SK-N-SH treated with all-trans-retinoic acid at 6 μM for 48 hours (cell line): ENCODE data around the gene FGF5.
A peak's percentile ranks its signal among the peaks of the same experiment; 100 is the strongest.

ENCODE experiments used
- ATAC-seq: fragments of 200-7000 bp; cut with Tn5 transposase; 3 replicates; pipeline ENCODE4 v1.9.1; 2020; ENCODE audit warnings: mild to moderate bottlenecking, moderate library complexity
- ARNTL ChIP-seq: fragments of 450-650 bp; formaldehyde crosslinking; IDR thresholded peaks from 2 replicates; pipeline ENCODE4 v1.5.0; 2020; ENCODE audit warnings: low read depth, mild to moderate bottlenecking, moderate library complexity, borderline replicate concordance
- BACH2 ChIP-seq: fragments of 250-450 bp; sonication (Bioruptor Pico); IDR thresholded peaks from 2 replicates; pipeline ENCODE4 v1.9.0; 2021; ENCODE audit warnings: mild to moderate bottlenecking, borderline replicate concordance
- CSDC2 ChIP-seq: fragments of 250-450 bp; sonication (Bioruptor Pico); IDR thresholded peaks from 2 replicates; pipeline ENCODE4 v1.5.0; 2020; ENCODE audit warnings: mild to moderate bottlenecking, moderate library complexity
- CSRNP3 ChIP-seq: fragments of 250-450 bp; sonication (Bioruptor Pico); IDR thresholded peaks from 2 replicates; pipeline ENCODE4 v1.5.1; 2021; ENCODE audit warnings: mild to moderate bottlenecking, moderate library complexity
- ESRRG ChIP-seq: fragments of 250-450 bp; sonication (Bioruptor Pico); IDR thresholded peaks from 2 replicates; pipeline ENCODE4 v1.6.1; 2021; ENCODE audit warnings: mild to moderate bottlenecking
- GLIS3 ChIP-seq: fragments of 250-450 bp; sonication (Bioruptor Pico); IDR thresholded peaks from 2 replicates; pipeline ENCODE4 v1.5.0; 2020; ENCODE audit warnings: mild to moderate bottlenecking, moderate library complexity
- ISL1 ChIP-seq: fragments of 250-450 bp; sonication (Bioruptor Pico); IDR thresholded peaks from 2 replicates; pipeline ENCODE4 v2.1.2; 2022; ENCODE audit warnings: mild to moderate bottlenecking, moderate library complexity
- OSR1 ChIP-seq: fragments of 250-450 bp; sonication (Bioruptor Pico); IDR thresholded peaks from 2 replicates; pipeline ENCODE4 v1.8.0; 2022; ENCODE audit warnings: moderate library complexity, mild to moderate bottlenecking, inconsistent platforms
- PATZ1 ChIP-seq: fragments of 250-450 bp; sonication (Bioruptor Pico); IDR thresholded peaks from 2 replicates; pipeline ENCODE4 v1.8.0; 2020; ENCODE audit warnings: mild to moderate bottlenecking, moderate library complexity, borderline replicate concordance
- POU6F1 ChIP-seq: fragments of 250-450 bp; sonication (Bioruptor Pico); IDR thresholded peaks from 2 replicates; pipeline ENCODE4 v1.8.0; 2021; ENCODE audit warnings: low read depth, mild to moderate bottlenecking, moderate library complexity, borderline replicate concordance
- PPARA ChIP-seq: fragments of 250-450 bp; sonication (Bioruptor Pico); IDR thresholded peaks from 2 replicates; pipeline ENCODE4 v1.5.0; 2020; ENCODE audit warnings: mild to moderate bottlenecking, borderline replicate concordance
- RARB ChIP-seq: fragments of 250-450 bp; sonication (Bioruptor Pico); IDR thresholded peaks from 2 replicates; pipeline ENCODE4 v1.8.0; 2021; ENCODE audit warnings: mild to moderate bottlenecking, moderate library complexity
- SNAI2 ChIP-seq: fragments of 250-450 bp; sonication (Bioruptor Pico); IDR thresholded peaks from 2 replicates; pipeline ENCODE4 v1.5.0; 2020; ENCODE audit warnings: mild to moderate bottlenecking, moderate library complexity
- TCF4 ChIP-seq: fragments of 250-450 bp; sonication (Bioruptor Pico); IDR thresholded peaks from 2 replicates; pipeline ENCODE4 v1.8.0; 2021; ENCODE audit warnings: mild to moderate bottlenecking, moderate library complexity, borderline replicate concordance
- TSHZ2 ChIP-seq: fragments of 250-450 bp; sonication (Bioruptor Pico); IDR thresholded peaks from 2 replicates; pipeline ENCODE4 v1.5.0; 2020; ENCODE audit warnings: mild to moderate bottlenecking, moderate library complexity
- ZC3H10 ChIP-seq: fragments of 250-450 bp; sonication (Bioruptor Pico); IDR thresholded peaks from 2 replicates; pipeline ENCODE4 v1.5.1; 2021; ENCODE audit warnings: mild to moderate bottlenecking, moderate library complexity
- ZFP3 ChIP-seq: fragments of 250-450 bp; sonication (Bioruptor Pico); IDR thresholded peaks from 2 replicates; pipeline ENCODE4 v1.5.0; 2020; ENCODE audit warnings: mild to moderate bottlenecking, moderate library complexity
- ZFP30 ChIP-seq: fragments of 450-650 bp; formaldehyde crosslinking; IDR thresholded peaks from 2 replicates; pipeline ENCODE4 v1.5.0; 2022; ENCODE audit warnings: mild to moderate bottlenecking, moderate library complexity
- ZNF565 ChIP-seq: fragments of 450-650 bp; formaldehyde crosslinking; conservative IDR thresholded peaks from 2 replicates; pipeline ENCODE4 v1.5.0; 2020; ENCODE audit warnings: low read depth, mild to moderate bottlenecking, moderate library complexity
- ZNF70 ChIP-seq: fragments of 450-650 bp; formaldehyde crosslinking; IDR thresholded peaks from 2 replicates; pipeline ENCODE4 v1.5.0; 2020; ENCODE audit warnings: mild to moderate bottlenecking, moderate library complexity

The FGF5 gene

DNA sequence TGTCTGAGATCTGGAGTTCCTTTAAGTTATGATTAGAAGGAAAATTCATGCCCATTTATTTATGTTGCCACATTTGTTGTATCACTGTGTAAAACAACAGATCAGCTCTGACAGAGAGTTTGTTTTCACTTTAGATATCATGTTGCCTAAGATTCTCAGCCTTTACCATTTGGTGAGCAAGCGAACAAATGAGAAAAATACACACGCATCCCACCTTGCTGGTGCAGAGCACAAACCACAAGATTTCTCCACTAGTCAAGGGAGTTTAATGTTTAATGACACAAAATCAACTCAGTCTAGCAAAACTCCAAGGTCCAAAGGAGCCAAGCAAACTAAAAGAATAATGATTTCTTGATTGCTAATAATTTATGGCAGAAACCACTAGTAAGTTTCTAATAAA lies 27.7 kb downstream of the FGF5 start:
- peak; percentile 6; the same call in 1 of the 3 replicates for ATAC-seq
- TF ChIP-seq ZFP3 (CRISPR knock-in tag) (no peak), ZC3H10 (no peak)

- peak; percentile 1; the same call in 2 of the 3 replicates for ATAC-seq
- TF ChIP-seq ARNTL (CRISPR knock-in tag): no peak
- TF ChIP-seq RARB: no peak
- TF ChIP-seq GLIS3 (CRISPR knock-in tag): no peak
- no peak for TF ChIP-seq ZFP30
- TF ChIP-seq TSHZ2: no peak
- TF ChIP-seq ZNF565: no peak
- TF ChIP-seq ESRRG: no peak
- TF ChIP-seq ISL1 (CRISPR knock-in tag): no peak
- no peak for TF ChIP-seq POU6F1 (CRISPR knock-in tag)
- no peak for TF ChIP-seq PATZ1 (CRISPR knock-in tag)
- TF ChIP-seq PPARA (CRISPR knock-in tag): no peak
- no peak for TF ChIP-seq TCF4
- no peak for TF ChIP-seq ZC3H10
- no peak for TF ChIP-seq CSRNP3 (CRISPR knock-in tag)
- TF ChIP-seq ZFP3 (CRISPR knock-in tag): no peak
- TF ChIP-seq BACH2 (CRISPR knock-in tag): no peak
- no peak for TF ChIP-seq ZNF70 (CRISPR knock-in tag)
- TF ChIP-seq SNAI2 (CRISPR knock-in tag): no peak
Observed at GRCh38 chr4:80295336-80295735, 28.9 kb downstream of the FGF5 start.

DNA sequence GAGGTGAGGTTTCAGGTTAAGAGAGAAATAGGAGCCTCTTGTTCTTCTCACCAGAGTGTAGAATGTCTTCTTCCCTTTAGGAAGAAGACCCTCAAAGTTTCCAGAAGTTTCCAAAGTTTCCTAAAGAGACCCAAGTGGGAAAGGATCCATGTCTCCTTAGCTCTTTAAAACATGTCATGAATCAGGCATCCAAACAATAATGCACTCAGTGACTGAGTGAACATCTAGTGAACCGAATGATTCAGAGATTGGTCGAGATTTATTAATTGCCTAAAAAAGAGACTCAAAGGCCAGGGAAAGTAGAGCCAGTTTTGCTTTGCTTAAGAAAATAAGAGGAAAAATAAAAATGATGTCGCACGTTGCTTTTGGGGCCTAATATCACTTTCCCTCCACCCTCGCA lies 29.4 kb downstream of the FGF5 start:
- no peak for TF ChIP-seq CSDC2
- TF ChIP-seq CSRNP3 (CRISPR knock-in tag): no peak
- TF ChIP-seq TCF4: no peak
- TF ChIP-seq BACH2 (CRISPR knock-in tag): no peak
- no peak for TF ChIP-seq ESRRG
- TF ChIP-seq ZNF565: no peak
- no peak for TF ChIP-seq POU6F1 (CRISPR knock-in tag)
- TF ChIP-seq ARNTL (CRISPR knock-in tag): no peak
- TF ChIP-seq PATZ1 (CRISPR knock-in tag): no peak
- no peak for TF ChIP-seq ISL1 (CRISPR knock-in tag)
- TF ChIP-seq ZC3H10: no peak
- no peak for TF ChIP-seq OSR1 (CRISPR knock-in tag)
- TF ChIP-seq TSHZ2: no peak
- TF ChIP-seq PPARA (CRISPR knock-in tag): no peak
- no peak for TF ChIP-seq ZFP3 (CRISPR knock-in tag)
- ATAC-seq: peak; percentile 2; the same call in 2 of the 3 replicates
